Measurements from ENCODE around the gene EXOC3L2.

EXOC3L2 gene

DNA sequence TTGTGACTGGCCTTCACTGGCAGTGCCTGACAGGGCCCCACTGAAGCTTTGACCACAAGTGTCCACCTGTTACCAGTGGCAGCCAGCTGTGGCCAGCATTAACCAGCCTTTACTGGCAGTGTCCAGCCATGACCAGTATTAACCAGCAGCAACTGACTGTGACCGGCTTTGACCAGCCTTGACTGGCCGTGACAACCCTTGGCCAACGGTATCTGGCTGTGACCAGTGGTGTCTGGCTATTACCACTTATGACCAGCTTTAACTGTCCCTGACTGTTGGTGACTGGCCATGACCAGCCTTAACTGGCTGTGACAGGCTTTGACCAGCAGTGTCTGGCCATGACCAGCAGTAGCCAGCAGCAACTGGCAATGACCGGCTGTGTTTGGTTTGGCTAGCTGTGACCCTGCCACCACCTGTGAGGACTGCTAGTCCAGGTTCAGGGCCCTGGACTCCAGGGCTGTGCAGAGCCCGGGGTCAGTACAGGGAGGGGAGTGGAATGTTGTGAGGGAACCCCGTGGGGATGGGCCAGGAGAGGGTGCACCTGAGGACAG, 45.2 kb upstream of the EXOC3L2 start:
- DNase-seq (ENCODE audit: low spot score): no peak
- Histone ChIP-seq H3K18ac (ENCODE audit: low read length) (no peak overlapping the region), H3K4me1 (ENCODE audit: control insufficient read depth in 2 of 2, insufficient read depth in 1 of 2, low read depth in 1 of 2, low read length in 2 of 2) (no peaks in the 10 kb centered on the region), H3K9me3 (replicated peaks in 1 of 2; ENCODE audit: control insufficient read depth in 2 of 2, insufficient read depth in 1 of 2, low read depth in 1 of 2, low read length in 2 of 2) (peaks cover 2 to 16% of the 10 kb centered on the region in 2 donors), H3K9ac (ENCODE audit: low read depth, low read length, poor library complexity) (no peak overlapping the region), H3K79me1 (ENCODE audit: low read depth, low read length) (no peaks in the 10 kb centered on the region), H3K27ac (replicated peaks; ENCODE audit: low read length) (no peak overlapping the region), H3K4me3 (ENCODE audit: low read length in 2 of 2) (no peak overlapping the region), H2AFZ (ENCODE audit: low read length) (no peak overlapping the region), H2AK5ac (ENCODE audit: low read depth, low read length) (no peak overlapping the region), H2BK15ac (ENCODE audit: low read length) (no peak overlapping the region), H4K8ac (ENCODE audit: low read depth, low read length) (peak overlapping the region; percentile 32), H3K4ac (ENCODE audit: low read length) (no peak overlapping the region), H4K91ac (ENCODE audit: low read depth, low read length, poor library complexity) (peak overlapping the region; percentile 20), H3K14ac (ENCODE audit: low read length) (no peak overlapping the region), H3K23ac (ENCODE audit: low read depth, low read length, poor library complexity) (no peak overlapping the region), H2BK120ac (ENCODE audit: low read depth, low read length) (no peak overlapping the region), H2BK12ac (ENCODE audit: low read length) (no peak overlapping the region), H3K4me2 (ENCODE audit: insufficient read depth, low read length, poor library complexity, severe bottlenecking) (no peak overlapping the region), H3K27me3 (ENCODE audit: control insufficient read depth in 3 of 3, insufficient read depth in 3 of 3, low read depth in 1 of 3, low read length in 3 of 3) (no peaks in the 10 kb centered on the region), H2BK5ac (ENCODE audit: low read length) (no peak overlapping the region), H3K36me3 (replicated peaks in 1 of 2; ENCODE audit: control insufficient read depth in 2 of 2, insufficient read depth in 2 of 2, low read length in 2 of 2) (peaks cover 24 to 72% of the 10 kb centered on the region in 2 donors)
- WGBS, 2 donors (ENCODE audit: extremely low coverage in 2 of 2, insufficient read length in 2 of 2, insufficient replicate concordance in 1 of 2): no CpG with 5 or more reads among the region's 6 CpGs

DNA sequence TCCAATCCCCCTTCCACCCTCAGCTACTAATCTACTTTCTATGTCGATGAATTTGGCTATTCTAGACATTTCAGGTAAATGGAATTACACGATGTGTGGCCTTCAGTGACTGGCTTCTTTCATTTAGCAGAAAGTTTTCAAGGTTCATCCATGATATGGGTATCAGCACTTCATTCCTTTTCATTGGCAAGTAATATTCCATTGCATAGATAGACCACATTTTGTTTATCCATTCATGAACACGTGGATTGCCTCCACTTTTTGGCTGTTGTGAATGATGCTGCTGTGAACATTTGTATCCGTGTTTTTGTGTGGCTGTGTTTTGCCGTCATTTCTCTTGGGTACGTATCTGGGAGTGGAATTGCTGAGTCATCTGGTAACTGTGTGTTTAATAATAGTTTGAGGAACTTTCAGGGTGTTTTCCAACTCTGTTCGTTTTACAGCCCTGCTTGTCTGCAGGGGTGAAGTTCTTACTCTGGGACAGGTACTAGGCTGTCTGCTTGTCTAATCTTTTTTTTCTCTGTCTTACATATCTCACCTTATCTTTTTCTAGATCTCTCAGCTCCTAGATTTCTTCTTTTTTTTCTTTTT, 38.3 kb upstream of the EXOC3L2 start:
- no peaks in the 10 kb centered on the region for H3K27me3 ChIP-seq (ENCODE audit: control insufficient read depth in 3 of 3, insufficient read depth in 3 of 3, low read depth in 1 of 3, low read length in 3 of 3)
- H3K23ac ChIP-seq (ENCODE audit: low read depth, low read length, poor library complexity): no peak overlapping the region
- H2BK5ac ChIP-seq (ENCODE audit: low read length): no peak overlapping the region
- no peak overlapping the region for H2BK15ac ChIP-seq (ENCODE audit: low read length)
- H2AK5ac ChIP-seq (ENCODE audit: low read depth, low read length): no peak overlapping the region
- no peaks in the 10 kb centered on the region for H3K79me1 ChIP-seq (ENCODE audit: low read depth, low read length)
- H3K9me3 ChIP-seq (replicated peaks in 1 of 2; ENCODE audit: control insufficient read depth in 2 of 2, insufficient read depth in 1 of 2, low read depth in 1 of 2, low read length in 2 of 2): peaks cover 0 to 7% of the 10 kb centered on the region in 2 donors
- H2BK12ac ChIP-seq (ENCODE audit: low read length): no peak overlapping the region
- no peak overlapping the region for H4K91ac ChIP-seq (ENCODE audit: low read depth, low read length, poor library complexity)
- WGBS, 2 donors (ENCODE audit: extremely low coverage in 2 of 2, insufficient read length in 2 of 2, insufficient replicate concordance in 1 of 2): no CpG with 5 or more reads among the region's 7 CpGs
- no peak for DNase-seq (ENCODE audit: low spot score)
- no peak overlapping the region for H3K18ac ChIP-seq (ENCODE audit: low read length)
- H3K27ac ChIP-seq (replicated peaks; ENCODE audit: low read length): no peak overlapping the region
- no peak overlapping the region for H3K9ac ChIP-seq (ENCODE audit: low read depth, low read length, poor library complexity)
- H3K4me3 ChIP-seq (ENCODE audit: low read length in 2 of 2): no peak overlapping the region
- no peaks in the 10 kb centered on the region for H3K4me1 ChIP-seq (ENCODE audit: control insufficient read depth in 2 of 2, insufficient read depth in 1 of 2, low read depth in 1 of 2, low read length in 2 of 2)
- no peak overlapping the region for H3K4ac ChIP-seq (ENCODE audit: low read length)
- no peak overlapping the region for H3K4me2 ChIP-seq (ENCODE audit: insufficient read depth, low read length, poor library complexity, severe bottlenecking)
- H3K14ac ChIP-seq (ENCODE audit: low read length): no peak overlapping the region
- H4K8ac ChIP-seq (ENCODE audit: low read depth, low read length): no peak overlapping the region
- H3K36me3 ChIP-seq (replicated peaks in 1 of 2; ENCODE audit: control insufficient read depth in 2 of 2, insufficient read depth in 2 of 2, low read length in 2 of 2): peaks cover 18 to 75% of the 10 kb centered on the region in 2 donors
- H2BK120ac ChIP-seq (ENCODE audit: low read depth, low read length): no peak overlapping the region
- H2AFZ ChIP-seq (ENCODE audit: low read length): no peak overlapping the region

DNA sequence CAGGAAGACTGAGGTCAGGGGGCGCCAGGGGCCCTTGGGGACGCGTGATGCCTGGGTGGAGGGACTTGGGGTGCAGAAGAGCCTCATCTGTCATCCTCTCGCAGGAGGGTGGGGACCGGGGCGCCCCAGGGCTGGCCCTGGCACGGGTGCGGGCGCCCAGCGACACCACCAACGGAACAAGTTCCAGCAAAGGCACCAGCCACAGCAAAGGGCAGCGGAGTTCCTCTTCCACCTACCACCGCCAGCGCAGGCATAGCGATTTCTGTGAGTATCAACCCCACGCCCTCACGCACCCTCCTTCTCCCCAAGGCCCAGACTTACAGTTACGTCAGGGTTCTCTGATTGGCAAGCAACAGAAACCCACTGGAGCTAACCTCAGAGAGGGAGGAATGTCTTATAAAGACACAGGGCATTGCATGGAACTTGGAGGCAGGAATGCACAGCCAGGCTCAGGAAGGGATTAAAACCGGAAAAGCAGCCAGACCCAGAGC, 35.3 kb upstream of the EXOC3L2 start:
- WGBS, 2 donors (ENCODE audit: extremely low coverage in 2 of 2, insufficient read length in 2 of 2, insufficient replicate concordance in 1 of 2): no CpG with 5 or more reads among the region's 19 CpGs
- Histone ChIP-seq H3K79me1 (ENCODE audit: low read depth, low read length) (peaks cover under 1% of the 10 kb centered on the region), H3K4me3 (ENCODE audit: low read length in 2 of 2) (no peak overlapping the region), H3K9ac (ENCODE audit: low read depth, low read length, poor library complexity) (no peak overlapping the region), H2BK12ac (ENCODE audit: low read length) (no peak overlapping the region), H3K27ac (replicated peaks; ENCODE audit: low read length) (no peak overlapping the region), H4K91ac (ENCODE audit: low read depth, low read length, poor library complexity) (no peak overlapping the region), H3K4me1 (ENCODE audit: control insufficient read depth in 2 of 2, insufficient read depth in 1 of 2, low read depth in 1 of 2, low read length in 2 of 2) (no peaks in the 10 kb centered on the region), H2BK5ac (ENCODE audit: low read length) (no peak overlapping the region), H3K9me3 (replicated peaks in 1 of 2; ENCODE audit: control insufficient read depth in 2 of 2, insufficient read depth in 1 of 2, low read depth in 1 of 2, low read length in 2 of 2) (peaks cover 0 to 7% of the 10 kb centered on the region in 2 donors), H2BK120ac (ENCODE audit: low read depth, low read length) (no peak overlapping the region), H2AFZ (ENCODE audit: low read length) (no peak overlapping the region), H3K14ac (ENCODE audit: low read length) (no peak overlapping the region), H3K27me3 (ENCODE audit: control insufficient read depth in 3 of 3, insufficient read depth in 3 of 3, low read depth in 1 of 3, low read length in 3 of 3) (no peaks in the 10 kb centered on the region), H3K23ac (ENCODE audit: low read depth, low read length, poor library complexity) (no peak overlapping the region), H2BK15ac (ENCODE audit: low read length) (no peak overlapping the region), H4K8ac (ENCODE audit: low read depth, low read length) (no peak overlapping the region), H3K4me2 (ENCODE audit: insufficient read depth, low read length, poor library complexity, severe bottlenecking) (no peak overlapping the region), H3K36me3 (replicated peaks in 1 of 2; ENCODE audit: control insufficient read depth in 2 of 2, insufficient read depth in 2 of 2, low read length in 2 of 2) (peaks cover 27 to 83% of the 10 kb centered on the region in 2 donors), H2AK5ac (ENCODE audit: low read depth, low read length) (no peak overlapping the region), H3K4ac (ENCODE audit: low read length) (no peak overlapping the region), H3K18ac (ENCODE audit: low read length) (no peak overlapping the region)
- DNase-seq (ENCODE audit: low spot score): no peak

DNA sequence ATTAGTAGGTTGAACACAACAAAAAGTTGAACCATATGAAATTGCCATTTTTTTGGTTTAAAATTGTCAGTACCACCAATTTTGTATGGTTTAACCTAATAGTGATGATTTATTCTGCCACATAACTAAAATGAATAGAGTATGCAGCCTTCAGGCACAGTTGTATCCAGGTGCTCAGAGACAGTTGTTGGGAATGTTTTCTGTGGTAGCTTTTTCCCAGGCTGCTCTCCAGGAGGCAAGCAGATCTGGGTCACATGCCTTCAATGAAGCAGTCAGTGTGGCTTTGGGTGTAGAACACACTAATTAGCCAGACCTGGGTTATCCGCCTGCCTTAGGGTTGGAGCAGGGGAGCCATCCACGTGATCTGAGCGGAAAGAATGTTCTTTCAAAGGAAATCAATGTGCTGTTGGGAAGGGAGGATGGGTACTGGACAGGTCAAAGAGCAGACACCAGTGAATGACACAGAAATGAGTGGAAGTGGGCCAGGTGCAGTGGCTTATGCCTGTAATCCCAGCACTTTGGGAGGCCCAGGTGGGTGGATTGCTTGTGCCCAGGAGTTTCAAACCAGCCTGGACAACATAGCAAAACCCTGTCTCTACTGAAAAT, 34.5 kb upstream of the EXOC3L2 start:
- Histone ChIP-seq H3K36me3 (replicated peaks in 1 of 2; ENCODE audit: control insufficient read depth in 2 of 2, insufficient read depth in 2 of 2, low read length in 2 of 2) (peaks cover 28 to 85% of the 10 kb centered on the region in 2 donors), H3K27ac (replicated peaks; ENCODE audit: low read length) (no peak overlapping the region), H4K8ac (ENCODE audit: low read depth, low read length) (no peak overlapping the region), H3K27me3 (ENCODE audit: control insufficient read depth in 3 of 3, insufficient read depth in 3 of 3, low read depth in 1 of 3, low read length in 3 of 3) (no peaks in the 10 kb centered on the region), H3K4me1 (ENCODE audit: control insufficient read depth in 2 of 2, insufficient read depth in 1 of 2, low read depth in 1 of 2, low read length in 2 of 2) (no peaks in the 10 kb centered on the region), H2BK120ac (ENCODE audit: low read depth, low read length) (no peak overlapping the region), H3K9ac (ENCODE audit: low read depth, low read length, poor library complexity) (no peak overlapping the region), H2BK5ac (ENCODE audit: low read length) (no peak overlapping the region), H3K9me3 (replicated peaks in 1 of 2; ENCODE audit: control insufficient read depth in 2 of 2, insufficient read depth in 1 of 2, low read depth in 1 of 2, low read length in 2 of 2) (peaks cover 0 to 7% of the 10 kb centered on the region in 2 donors), H2BK15ac (ENCODE audit: low read length) (no peak overlapping the region), H2AFZ (ENCODE audit: low read length) (no peak overlapping the region), H2BK12ac (ENCODE audit: low read length) (no peak overlapping the region), H3K4me2 (ENCODE audit: insufficient read depth, low read length, poor library complexity, severe bottlenecking) (no peak overlapping the region), H4K91ac (ENCODE audit: low read depth, low read length, poor library complexity) (no peak overlapping the region), H3K18ac (ENCODE audit: low read length) (no peak overlapping the region), H2AK5ac (ENCODE audit: low read depth, low read length) (no peak overlapping the region), H3K4ac (ENCODE audit: low read length) (no peak overlapping the region), H3K79me1 (ENCODE audit: low read depth, low read length) (peaks cover 2% of the 10 kb centered on the region), H3K14ac (ENCODE audit: low read length) (no peak overlapping the region), H3K23ac (ENCODE audit: low read depth, low read length, poor library complexity) (no peak overlapping the region), H3K4me3 (ENCODE audit: low read length in 2 of 2) (no peak overlapping the region)
- DNase-seq (ENCODE audit: low spot score): no peak
- WGBS, 2 donors (ENCODE audit: extremely low coverage in 2 of 2, insufficient read length in 2 of 2, insufficient replicate concordance in 1 of 2): no CpG with 5 or more reads among the region's 3 CpGs
